ENCODE measurements around the gene GARRE1.

GRCh38 chr19:34246340-34246739 lies 8.0 kb upstream of the GARRE1 start:
- TF ChIP-seq CTCF (IDR thresholded peaks at IDR 0.05): no peak
- no peak for TF ChIP-seq POLR2A (IDR thresholded peaks at IDR 0.05)
- TF ChIP-seq EP300 (IDR thresholded peaks at IDR 0.05): no peak
- no peak for TF ChIP-seq POLR2AphosphoS5 (IDR thresholded peaks at IDR 0.05)
